GM12878 (cell line): ENCODE data around the gene ADGRG1. TPM values are rescaled to one million over a fixed set of nuclear protein-coding genes. Genes with fewer than 3 reads are reported as not detected.

Experiments
- CREM ChIP-seq: IDR thresholded peaks from 2 replicates; pipeline ENCODE4 v1.6.1; 2014; ENCODE audit warnings: antibody characterized with exemption, low read depth
- DPF2 ChIP-seq: fragments of 450-650 bp; IDR thresholded peaks from 2 replicates; pipeline ENCODE4 v1.6.1; 2017; ENCODE audit warnings: mild to moderate bottlenecking
- E2F4 ChIP-seq: IDR thresholded peaks from 2 replicates; pipeline ENCODE4 v1.6.1; 2012; ENCODE audit warnings: low read depth, low read length, improper control_type of control experiment
- EP300 ChIP-seq, 2 experiments: fragments of 150-350 bp in 1 of 2; IDR thresholded peaks; 2 replicates each; pipeline ENCODE4 v1.6.1; 2011 to 2012; ENCODE audit warnings: low read depth in 2 of 2, low read length in 2 of 2, borderline replicate concordance in 1 of 2, improper control_type of control experiment in 1 of 2, inconsistent platforms in 1 of 2; ENCODE audit not compliant: control insufficient read depth in 1 of 2
- FOXM1 ChIP-seq: IDR thresholded peaks from 2 replicates; pipeline ENCODE4 v1.6.1; 2012; ENCODE audit warnings: low read depth, mild to moderate bottlenecking, inconsistent platforms, low read length, moderate library complexity
- GATAD2B ChIP-seq: fragments of 450-650 bp; conservative IDR thresholded peaks from 2 replicates; pipeline ENCODE4 v1.6.1; 2017; ENCODE audit warnings: low read depth, mild to moderate bottlenecking, moderate library complexity
- HCFC1 ChIP-seq: fragments of 150-350 bp; IDR thresholded peaks from 2 replicates; pipeline ENCODE4 v1.6.1; 2014; ENCODE audit warnings: low read length
- IRF4 ChIP-seq: IDR thresholded peaks from 2 replicates; pipeline ENCODE4 v1.6.1; 2011; ENCODE audit warnings: low read depth, low read length
- IRF5 ChIP-seq: fragments of 450-650 bp; IDR thresholded peaks from 2 replicates; pipeline ENCODE4 v1.6.1; 2017; ENCODE audit warnings: borderline replicate concordance
- MAX ChIP-seq: IDR thresholded peaks from 2 replicates; pipeline ENCODE4 v1.6.1; 2012; ENCODE audit warnings: low read depth, low read length, improper control_type of control experiment
- MEF2B ChIP-seq: fragments of 450-650 bp; IDR thresholded peaks from 2 replicates; pipeline ENCODE4 v1.6.1; 2018; ENCODE audit warnings: mild to moderate bottlenecking, moderate library complexity; ENCODE audit not compliant: partially characterized antibody, poor library complexity, severe bottlenecking
- MTA2 ChIP-seq: fragments of 450-650 bp; IDR thresholded peaks from 2 replicates; pipeline ENCODE4 v1.6.1; 2016; ENCODE audit warnings: low read depth, mild to moderate bottlenecking, moderate library complexity
- NFYA ChIP-seq: IDR thresholded peaks from 2 replicates; pipeline ENCODE4 v1.6.1; 2011; ENCODE audit warnings: low read depth, mild to moderate bottlenecking, low read length, improper control_type of control experiment, borderline replicate concordance
- POU2F2 ChIP-seq: IDR thresholded peaks from 3 replicates; pipeline ENCODE4 v1.6.1; 2011; ENCODE audit warnings: low read depth, mild to moderate bottlenecking, low read length, borderline replicate concordance
- SMC3 ChIP-seq: IDR thresholded peaks from 2 replicates; pipeline ENCODE4 v1.6.1; 2011; ENCODE audit warnings: low read length, improper control_type of control experiment, borderline replicate concordance
- SP1 ChIP-seq: IDR thresholded peaks from one replicate; pipeline ENCODE4 v1.6.1; 2011; ENCODE audit warnings: low read depth, low read length
- SRF ChIP-seq, 2 experiments: IDR thresholded peaks; 2 replicates each; pipeline ENCODE4 v1.6.1; 2011; ENCODE audit warnings: low read depth in 2 of 2, low read length in 2 of 2, mild to moderate bottlenecking in 1 of 2, moderate library complexity in 1 of 2
- STAT1 ChIP-seq: fragments of 450-650 bp; conservative IDR thresholded peaks from 2 replicates; pipeline ENCODE4 v1.6.1; 2014; ENCODE audit warnings: antibody characterized with exemption, mild to moderate bottlenecking
- SUZ12 ChIP-seq: fragments of 200-600 bp; sonication (generic); IDR thresholded peaks from one replicate; pipeline ENCODE4 v1.6.1; 2018; ENCODE audit warnings: antibody characterized with exemption, mild to moderate bottlenecking; ENCODE audit not compliant: unreplicated experiment
- TCF3 ChIP-seq: IDR thresholded peaks from 2 replicates; pipeline ENCODE4 v1.6.1; 2012; ENCODE audit warnings: low read depth, mild to moderate bottlenecking, low read length, borderline replicate concordance; ENCODE audit not compliant: insufficient read depth
- WRNIP1 ChIP-seq: IDR thresholded peaks from 2 replicates; pipeline ENCODE4 v1.6.1; 2011; ENCODE audit warnings: low read depth, low read length, improper control_type of control experiment, borderline replicate concordance
- ZNF687 ChIP-seq: fragments of 450-650 bp; IDR thresholded peaks from 2 replicates; pipeline ENCODE4 v1.6.1; 2017; ENCODE audit warnings: mild to moderate bottlenecking, moderate library complexity
- polyA plus RNA-seq, 11 experiments: library from polyadenylated mRNA; depleted of rRNA in 4 of 11; unstranded in 6 of 11; stranded (reverse) in 5 of 11; fragments of >200 nt; fragmentation: Nextera tagmentation in 4 of 11; fragmentation: Illumina TruSeq in 1 of 11; extraction: Ambion mirVana in 4 of 11; extraction: Trizol in 1 of 11; gene quantifications; 1 replicate in 1 of 11; 2 replicates in 10 of 11; pipeline versions ENCODE4 v1.2.1 to v1.2.3, GENCODE V29; 2011 to 2016; ENCODE audit warnings: inconsistent platforms in 2 of 11, missing spikeins in 2 of 11, low read depth in 1 of 11
- total RNA-seq, 4 experiments: library from RNA; depleted of rRNA in 3 of 4; stranded (reverse); fragments of >200 nt in 3 of 4; fragmentation: Illumina TruSeq in 1 of 4; extraction: Trizol in 1 of 4; gene quantifications; 2 replicates each; pipeline versions ENCODE4 v1.2.1 to v1.2.3, GENCODE V29; 2013 to 2021

ADGRG1 gene
- total and polyA plus RNA-seq, 10 of the 15 experiments (the other 5 are each of a cell fraction or from before 2014, with no cell fraction given), result 0.07 to 2.0 (median 0.75) TPM

- TF ChIP-seq SMC3 (peak; percentile 100), IRF4 (peak; percentile 73; the same call in 1 of the 2 replicates), MTA2 (peak; percentile 34; the same call in 1 of the 2 replicates), NFYA (peak; percentile 81), ZNF687 (0 out of 2 replicates have a peak, but pooled peaks have one; percentile 21), SP1 (peak; percentile 68), FOXM1 (peak; percentile 76; the same call in 1 of the 2 replicates), EP300 (IDR thresholded peaks at IDR 0.05; ENCODE audit: borderline replicate concordance in 1 of 2, control insufficient read depth in 1 of 2, low read depth in 2 of 2, low read length in 2 of 2) (no peak), HCFC1 (0 out of 2 replicates have a peak, but pooled peaks have one; percentile 29), TCF3 (peak; percentile 53; the same call in 1 of the 2 replicates), SRF (IDR thresholded peaks at IDR 0.05; ENCODE audit: low read depth in 2 of 2, low read length in 2 of 2) (peak in 1 of 2 experiments; percentile 38; a peak in 1 of 4 replicates), MEF2B (no peak), MAX (no peak), STAT1 (0 out of 2 replicates have a peak, but pooled peaks have one; percentile 79), CREM (peak; percentile 19; the same call in 1 of the 2 replicates), SUZ12 (no peak), DPF2 (0 out of 2 replicates have a peak, but pooled peaks have one; percentile 8), E2F4 (no peak), POU2F2 (peak; percentile 76; the same call in 1 of the 3 replicates), WRNIP1 (peak; percentile 94; the same call in 1 of the 2 replicates), GATAD2B (0 out of 2 replicates have a peak, but pooled peaks have one; percentile 39), IRF5 (no peak)
These were observed 20.4 kb downstream of the ADGRG1 start (continued) for GRCh38 chr16:57648581-57649442.
